H1 (cell line): ENCODE measurements around the gene PDE4B. TPM values are rescaled to one million over a fixed set of nuclear protein-coding genes. Genes with fewer than 3 reads are reported as not detected.

ENCODE experiments used
- CTCF ChIA-PET: fragments of 300-600 bp; sonication (Branson Sonifier 250); formaldehyde crosslinking; loops from one replicate; lab custom pipeline; 2021; ENCODE audit not compliant: partially characterized antibody; lab: Charles Lee
- POLR2A ChIA-PET: fragments of 300-600 bp; sonication (Branson Sonifier 250); formaldehyde crosslinking; loops from one replicate; lab custom pipeline; 2021; ENCODE audit warnings: inconsistent platforms; ENCODE audit not compliant: partially characterized antibody; lab: Charles Lee
- DNase-seq, 2 experiments: peaks; one replicate each; pipeline versions ENCODE4 v3.0.0 to v3.0.0-alpha.2; 2010 to 2022; ENCODE audit warnings: low spot score in 2 of 2, low read depth in 1 of 2, mixed read lengths in 1 of 2
- FAIRE-seq: peaks from 2 replicates; lab custom pipeline; 2011; peaks lifted over from hg19 to GRCh38; lab: Jason Lieb, UNC
- H2AFZ ChIP-seq: 2 replicates; pipeline ENCODE4 v1.8.1; 2012; ENCODE audit warnings: low read length, inconsistent platforms
- H2AK5ac ChIP-seq: 2 replicates; pipeline ENCODE4 v1.6.1; 2013; ENCODE audit warnings: low read depth, low read length
- H2BK120ac ChIP-seq: replicated peaks from 2 replicates; pipeline ENCODE3; 2013; ENCODE audit warnings: low read depth, low read length, inconsistent platforms
- H2BK12ac ChIP-seq: 2 replicates; pipeline ENCODE4 v1.6.1; 2013; ENCODE audit warnings: low read depth, low read length
- H2BK15ac ChIP-seq: 2 replicates; pipeline ENCODE4 v1.6.1; 2013; ENCODE audit warnings: low read length
- H2BK20ac ChIP-seq: 2 replicates; pipeline ENCODE4 v1.6.1; 2013; ENCODE audit warnings: low read length
- H2BK5ac ChIP-seq: 2 replicates; pipeline ENCODE4 v1.6.1; 2013; ENCODE audit warnings: low read depth, low read length
- H3K14ac ChIP-seq: 2 replicates; pipeline ENCODE4 v1.6.1; 2013; ENCODE audit warnings: inconsistent platforms; ENCODE audit not compliant: insufficient read length
- H3K18ac ChIP-seq: 2 replicates; pipeline ENCODE4 v1.6.1; 2013; ENCODE audit warnings: low read length; ENCODE audit errors: extremely low read depth
- H3K23ac ChIP-seq: 2 replicates; pipeline ENCODE4 v1.6.1; 2013; ENCODE audit warnings: inconsistent platforms; ENCODE audit not compliant: insufficient read length
- H3K23me2 ChIP-seq: 2 replicates; pipeline ENCODE4 v1.6.1; 2013; ENCODE audit warnings: low read depth, low read length
- H3K27ac ChIP-seq: 2 replicates; pipeline ENCODE4 v1.6.1; 2011; ENCODE audit warnings: low read depth, low read length, inconsistent platforms
- H3K27me3 ChIP-seq, 4 experiments: replicated peaks in 1 of 4; 1 replicate in 1 of 4; 2 replicates in 3 of 4; pipeline versions ENCODE4 v1.6.1 to v1.8.1; 2011 to 2013; ENCODE audit warnings: low read length in 3 of 4, mild to moderate bottlenecking in 3 of 4, inconsistent platforms in 2 of 4, mixed read lengths in 2 of 4, moderate library complexity in 1 of 4; ENCODE audit not compliant: control insufficient read depth in 3 of 4, insufficient read depth in 3 of 4; ENCODE audit errors: extremely low read depth in 1 of 4
- H3K36me3 ChIP-seq, 4 experiments: 2 replicates each; pipeline versions ENCODE4 v1.6.1 to v1.8.1; 2011 to 2013; ENCODE audit warnings: mild to moderate bottlenecking in 4 of 4, low read length in 3 of 4, moderate library complexity in 2 of 4, control low read depth in 1 of 4, inconsistent platforms in 1 of 4; ENCODE audit not compliant: insufficient read depth in 4 of 4, control insufficient read depth in 2 of 4
- H3K4ac ChIP-seq: replicated peaks from 2 replicates; pipeline ENCODE3; 2013; ENCODE audit warnings: low read length, low read depth, mixed read lengths, inconsistent platforms; ENCODE audit not compliant: insufficient read length
- H3K4me1 ChIP-seq, 4 experiments: replicated peaks in 1 of 4; 1 replicate in 1 of 4; 2 replicates in 3 of 4; pipeline versions ENCODE4 v1.6.1 to v1.8.1; 2011 to 2013; ENCODE audit warnings: low read length in 3 of 4, inconsistent platforms in 2 of 4, mixed read lengths in 1 of 4; ENCODE audit not compliant: insufficient read depth in 4 of 4, control insufficient read depth in 3 of 4
- H3K4me2 ChIP-seq, 2 experiments: 2 replicates each; pipeline versions ENCODE4 v1.6.1 to v1.8.1; 2011 to 2013; ENCODE audit warnings: low read depth in 2 of 2, low read length in 2 of 2, control low read depth in 1 of 2, inconsistent platforms in 1 of 2, mild to moderate bottlenecking in 1 of 2; ENCODE audit not compliant: insufficient read depth in 1 of 2
- H3K4me3 ChIP-seq, 4 experiments: fragments of 200-600, 300-600 bp in 1 of 4; sonication (generic), shearing (Covaris generic), sonication (Bioruptor Twin) in 1 of 4; 2 replicates each; pipeline versions ENCODE4 v1.5.1 to v1.8.1; 2011 to 2016; ENCODE audit warnings: low read length in 4 of 4, low read depth in 3 of 4, control low read depth in 2 of 4, inconsistent platforms in 2 of 4, mild to moderate bottlenecking in 2 of 4, mixed read lengths in 1 of 4, moderate library complexity in 1 of 4; ENCODE audit not compliant: insufficient read depth in 2 of 4; ENCODE audit errors: extremely low read depth in 1 of 4
- H3K56ac ChIP-seq: replicated peaks from 2 replicates; pipeline ENCODE3; 2013; ENCODE audit warnings: low read depth, mild to moderate bottlenecking, mixed read lengths, low read length, inconsistent platforms; ENCODE audit not compliant: insufficient read length
- H3K79me1 ChIP-seq: 2 replicates; pipeline ENCODE4 v1.6.1; 2013; ENCODE audit warnings: low read depth, low read length, control low read depth
- H3K79me2 ChIP-seq, 2 experiments: 2 replicates each; pipeline versions ENCODE4 v1.6.1 to v1.8.1; 2012 to 2013; ENCODE audit warnings: low read length in 2 of 2, mild to moderate bottlenecking in 2 of 2, inconsistent platforms in 1 of 2; ENCODE audit not compliant: insufficient read depth in 2 of 2, control insufficient read depth in 1 of 2
- H3K9ac ChIP-seq, 4 experiments: replicated peaks in 1 of 4; 1 replicate in 1 of 4; 2 replicates in 3 of 4; pipeline versions ENCODE4 v1.6.1 to v1.8.1; 2011 to 2013; ENCODE audit warnings: low read depth in 3 of 4, low read length in 3 of 4, control low read depth in 2 of 4, mild to moderate bottlenecking in 2 of 4, moderate library complexity in 2 of 4, inconsistent platforms in 1 of 4; ENCODE audit errors: extremely low read depth in 1 of 4
- H3K9me3 ChIP-seq, 2 experiments: 2 replicates each; pipeline versions ENCODE4 v1.6.1 to v1.8.1; 2012 to 2013; ENCODE audit warnings: mild to moderate bottlenecking in 2 of 2, moderate library complexity in 2 of 2, control low read depth in 1 of 2, inconsistent platforms in 1 of 2, low read depth in 1 of 2, low read length in 1 of 2, mixed read lengths in 1 of 2; ENCODE audit not compliant: insufficient read depth in 2 of 2
- H4K20me1 ChIP-seq, 2 experiments: replicated peaks in 1 of 2; 2 replicates each; pipeline versions ENCODE3 to v1.8.1; 2011 to 2013; ENCODE audit warnings: inconsistent platforms in 2 of 2, low read length in 2 of 2, mild to moderate bottlenecking in 1 of 2; ENCODE audit not compliant: insufficient read depth in 2 of 2, control insufficient read depth in 1 of 2
- H4K5ac ChIP-seq: 2 replicates; pipeline ENCODE4 v1.6.1; 2013; ENCODE audit warnings: low read length, low read depth, mixed read lengths, inconsistent platforms; ENCODE audit not compliant: insufficient read length
- H4K8ac ChIP-seq: 2 replicates; pipeline ENCODE4 v1.8.0; 2013; ENCODE audit warnings: mild to moderate bottlenecking, moderate library complexity, low read length, inconsistent platforms; ENCODE audit not compliant: insufficient read depth; ENCODE audit errors: extremely low read depth
- H4K91ac ChIP-seq: replicated peaks from 2 replicates; pipeline ENCODE3; 2013; ENCODE audit warnings: low read length, mixed read lengths, inconsistent platforms; ENCODE audit not compliant: insufficient read length
- CEBPB ChIP-seq: IDR thresholded peaks from 2 replicates; pipeline ENCODE4 v1.6.1; 2012; ENCODE audit warnings: low read depth, low read length
- CHD1 ChIP-seq: IDR thresholded peaks from 2 replicates; pipeline ENCODE4 v1.6.1; 2012; ENCODE audit warnings: low read depth, low read length, improper control_type of control experiment
- EGR1 ChIP-seq: IDR thresholded peaks from 2 replicates; pipeline ENCODE4 v1.6.1; 2011; ENCODE audit warnings: low read depth, low read length, borderline replicate concordance
- EP300 ChIP-seq, 2 experiments: IDR thresholded peaks; 1 replicate in 1 of 2; 2 replicates in 1 of 2; pipeline ENCODE4 v1.6.1; 2011 to 2012; ENCODE audit warnings: low read depth in 2 of 2, low read length in 2 of 2, mild to moderate bottlenecking in 2 of 2, borderline replicate concordance in 1 of 2, inconsistent platforms in 1 of 2, moderate library complexity in 1 of 2
- EZH2 ChIP-seq: fragments of 200-600 bp; sonication (generic); IDR thresholded peaks from 2 replicates; pipeline ENCODE4 v1.7.1; 2012; ENCODE audit warnings: low read depth, mild to moderate bottlenecking, moderate library complexity, low read length, inconsistent platforms; ENCODE audit not compliant: severe bottlenecking
- PHF8 ChIP-seq: fragments of 200-600 bp; sonication (generic); conservative IDR thresholded peaks from 2 replicates; pipeline ENCODE4 v1.7.1; 2012; ENCODE audit warnings: low read depth, mild to moderate bottlenecking, inconsistent platforms, low read length, moderate library complexity
- POLR2A ChIP-seq, 2 experiments: IDR thresholded peaks; 1 replicate in 1 of 2; 2 replicates in 1 of 2; pipeline ENCODE4 v1.6.1; 2011; ENCODE audit warnings: low read depth in 2 of 2, low read length in 2 of 2, mild to moderate bottlenecking in 2 of 2; ENCODE audit errors: control extremely low read depth in 1 of 2
- RNF2 ChIP-seq: fragments of 200-900, 300-1000 bp; sonication (generic); IDR thresholded peaks from 2 replicates; pipeline ENCODE4 v1.7.1; 2016; ENCODE audit warnings: borderline replicate concordance, low read depth, mild to moderate bottlenecking, antibody characterized with exemption, low read length; ENCODE audit not compliant: poor library complexity, severe bottlenecking; ENCODE audit errors: missing control alignments
- SIX5 ChIP-seq: IDR thresholded peaks from 2 replicates; pipeline ENCODE4 v1.6.1; 2011; ENCODE audit warnings: mild to moderate bottlenecking, low read depth, low read length
- SP1 ChIP-seq: IDR thresholded peaks from 2 replicates; pipeline ENCODE4 v1.6.1; 2011; ENCODE audit warnings: low read depth, low read length
- TAF1 ChIP-seq: IDR thresholded peaks from 2 replicates; pipeline ENCODE4 v1.6.1; 2011; ENCODE audit warnings: mild to moderate bottlenecking, low read depth, low read length
- TCF12 ChIP-seq: IDR thresholded peaks from 2 replicates; pipeline ENCODE4 v1.6.1; 2011; ENCODE audit warnings: low read depth, mild to moderate bottlenecking, low read length
- WGBS, 2 experiments: shearing (Covaris generic) in 1 of 2; methylation state at CpG; one replicate each; pipeline versions ENCODE4 v1.1.6 to v1.1.7; 2013 to 2015; ENCODE audit warnings: low lambda C conversion rate in 2 of 2, mixed read lengths in 2 of 2, inconsistent platforms in 1 of 2, low coverage in 1 of 2, missing lambda C conversion rate in 1 of 2; ENCODE audit not compliant: insufficient replicate concordance in 2 of 2, insufficient coverage in 1 of 2, insufficient read length in 1 of 2; ENCODE audit errors: extremely low coverage in 1 of 2, missing lambda C conversion rate in 1 of 2; 5-methylcytosine and 5-hydroxymethylcytosine counted together
- polyA plus RNA-seq, 7 experiments: library from polyadenylated mRNA; depleted of rRNA in 3 of 7; stranded (reverse) in 5 of 7; unstranded in 2 of 7; fragments of >200 nt in 5 of 7; fragments of 200-250 nt in 2 of 7; gene quantifications; 1 replicate in 5 of 7; 2 replicates in 1 of 7; 4 replicates in 1 of 7; pipeline versions ENCODE4 v1.2.1 to v1.2.3, GENCODE V29; 2011 to 2013; ENCODE audit warnings: missing spikeins in 2 of 7, mixed read lengths in 2 of 7
- total RNA-seq: library from RNA; stranded (reverse); fragmentation: NEBNext Ultra II Directional; extraction: Animal tissue kit (Norgen Biotek cat#: 25700); gene quantifications from 2 replicates; pipeline ENCODE4 v1.2.1, GENCODE V29; 2021
- TF ChIP-seq, protein P1 (sequence below), 3 experiments: IDR thresholded peaks; 1 replicate in 2 of 3; 2 replicates in 1 of 3; pipeline versions ENCODE4 v1.5.1 to v1.6.1; 2011; ENCODE audit warnings: low read length in 3 of 3, mild to moderate bottlenecking in 3 of 3, inconsistent platforms in 2 of 3, low read depth in 1 of 3, moderate library complexity in 1 of 3; ENCODE audit not compliant: insufficient read depth in 1 of 3; ENCODE audit errors: control extremely low read depth in 1 of 3

PDE4B gene
- total and polyA plus RNA-seq, 2 of the 8 experiments (the other 6 are each of a cell fraction or from before 2014, with no cell fraction given): 5.0 to 15.1 TPM

DNA sequence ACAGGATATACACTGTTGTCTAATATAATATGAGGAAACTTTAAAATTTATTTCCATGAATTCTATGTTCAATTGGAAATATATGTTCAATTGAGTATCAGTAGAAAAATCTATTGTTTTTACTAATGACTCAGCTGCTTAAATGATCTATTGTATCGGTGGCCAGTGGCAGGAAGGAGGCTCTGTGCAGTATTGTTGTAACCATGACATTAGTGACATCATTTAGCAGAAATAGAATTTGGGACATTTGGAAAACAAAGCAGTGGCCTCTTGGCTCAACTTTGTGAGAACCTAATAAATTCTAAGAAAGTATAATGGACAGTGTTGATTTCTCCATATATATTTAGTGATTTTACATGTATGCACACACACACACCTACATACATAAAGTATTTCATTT is 257.4 kb downstream of the PDE4B start:
- H2AK5ac ChIP-seq: no peak overlapping the region
- WGBS, 2 experiments: 92% methylated on average over 1 of the region's 1 CpG; no CpG with 5 or more reads in 1 of the 2 experiments
- no peaks in the 10 kb centered on the region for H3K79me1 ChIP-seq
- FAIRE-seq: no peak
- no peak overlapping the region for H2BK120ac ChIP-seq
- no peak overlapping the region for H4K91ac ChIP-seq
- POLR2A ChIA-PET: no interaction called here
- H3K56ac ChIP-seq: no peak overlapping the region
- H2BK5ac ChIP-seq: no peak overlapping the region
- H3K23me2 ChIP-seq: no peaks in the 10 kb centered on the region
- H3K27ac ChIP-seq: no peak overlapping the region
- H3K9ac ChIP-seq: no peak overlapping the region
- no peaks in the 10 kb centered on the region for H3K79me2 ChIP-seq
- no peak overlapping the region for H4K5ac ChIP-seq
- no peaks in the 10 kb centered on the region for H3K4me1 ChIP-seq
- H2BK15ac ChIP-seq: no peak overlapping the region
- CTCF ChIA-PET: no interaction called here
- H2BK20ac ChIP-seq: no peak overlapping the region
- DNase-seq: no peak
- H3K23ac ChIP-seq: no peak overlapping the region
- H4K8ac ChIP-seq: no peak overlapping the region
- H3K18ac ChIP-seq: no peak overlapping the region
- H3K27me3 ChIP-seq: no peaks in the 10 kb centered on the region
- no peak overlapping the region for H2AFZ ChIP-seq
- H4K20me1 ChIP-seq: no peaks in the 10 kb centered on the region
- H3K14ac ChIP-seq: no peak overlapping the region
- H3K4me2 ChIP-seq: no peak overlapping the region
- no peaks in the 10 kb centered on the region for H3K36me3 ChIP-seq
- H3K4me3 ChIP-seq: no peak overlapping the region
- H3K9me3 ChIP-seq: no peaks in the 10 kb centered on the region
- H3K4ac ChIP-seq: no peak overlapping the region
- H2BK12ac ChIP-seq: no peak overlapping the region
- no peak for TF ChIP-seq EP300 (IDR thresholded peaks at IDR 0.05; ENCODE audit: borderline replicate concordance in 1 of 2, low read depth in 2 of 2, low read length in 2 of 2)
- no peak for TF ChIP-seq EGR1
- TF ChIP-seq SIX5: no peak
- TF ChIP-seq TAF1: no peak
- no peak for TF ChIP-seq TCF12
- no peak for TF ChIP-seq CHD1
- TF ChIP-seq PHF8: no peak
- no peak for TF ChIP-seq EZH2
- TF ChIP-seq RNF2: no peak
- TF ChIP-seq CEBPB: no peak
- no peak for TF ChIP-seq SP1
- TF ChIP-seq, protein P1, sequence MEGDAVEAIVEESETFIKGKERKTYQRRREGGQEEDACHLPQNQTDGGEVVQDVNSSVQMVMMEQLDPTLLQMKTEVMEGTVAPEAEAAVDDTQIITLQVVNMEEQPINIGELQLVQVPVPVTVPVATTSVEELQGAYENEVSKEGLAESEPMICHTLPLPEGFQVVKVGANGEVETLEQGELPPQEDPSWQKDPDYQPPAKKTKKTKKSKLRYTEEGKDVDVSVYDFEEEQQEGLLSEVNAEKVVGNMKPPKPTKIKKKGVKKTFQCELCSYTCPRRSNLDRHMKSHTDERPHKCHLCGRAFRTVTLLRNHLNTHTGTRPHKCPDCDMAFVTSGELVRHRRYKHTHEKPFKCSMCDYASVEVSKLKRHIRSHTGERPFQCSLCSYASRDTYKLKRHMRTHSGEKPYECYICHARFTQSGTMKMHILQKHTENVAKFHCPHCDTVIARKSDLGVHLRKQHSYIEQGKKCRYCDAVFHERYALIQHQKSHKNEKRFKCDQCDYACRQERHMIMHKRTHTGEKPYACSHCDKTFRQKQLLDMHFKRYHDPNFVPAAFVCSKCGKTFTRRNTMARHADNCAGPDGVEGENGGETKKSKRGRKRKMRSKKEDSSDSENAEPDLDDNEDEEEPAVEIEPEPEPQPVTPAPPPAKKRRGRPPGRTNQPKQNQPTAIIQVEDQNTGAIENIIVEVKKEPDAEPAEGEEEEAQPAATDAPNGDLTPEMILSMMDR (IDR thresholded peaks at IDR 0.05; ENCODE audit: control extremely low read depth in 1 of 3, insufficient read depth in 1 of 3, low read depth in 1 of 3, low read length in 3 of 3): no peak
- TF ChIP-seq POLR2A (IDR thresholded peaks at IDR 0.05; ENCODE audit: control extremely low read depth in 1 of 2, low read depth in 2 of 2, low read length in 2 of 2): no peak
